ENCODE results near the gene CRTAC1. TPM values are rescaled to one million over a fixed set of nuclear protein-coding genes. Genes with fewer than 3 reads are reported as not detected.

Gene CRTAC1
- total and polyA plus RNA-seq, 9 of the 15 experiments (the other 6 are each of a cell fraction or from before 2014, with no cell fraction given) = not detected

DNA sequence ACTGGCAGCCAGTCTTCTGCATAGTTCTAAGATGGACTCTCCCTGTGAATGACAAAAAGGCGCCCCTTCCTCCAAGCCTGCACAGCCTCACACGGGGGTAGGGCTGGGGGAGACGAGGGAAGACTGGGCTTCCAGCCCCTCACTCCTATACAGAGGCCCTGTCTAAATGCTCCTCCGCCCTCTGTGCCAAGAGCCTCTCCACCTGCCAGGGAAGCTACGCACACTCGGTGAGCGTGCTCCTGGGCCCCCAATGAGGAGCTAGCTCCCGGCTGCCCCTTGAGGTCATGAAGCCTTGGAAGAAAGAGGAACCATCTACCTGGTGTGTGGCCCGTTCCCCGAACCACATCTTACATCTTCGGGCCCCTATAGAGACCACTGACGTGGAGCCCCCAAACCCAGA, 54.8 kb downstream of the CRTAC1 start (continued):
- TF ChIP-seq, protein P1, sequence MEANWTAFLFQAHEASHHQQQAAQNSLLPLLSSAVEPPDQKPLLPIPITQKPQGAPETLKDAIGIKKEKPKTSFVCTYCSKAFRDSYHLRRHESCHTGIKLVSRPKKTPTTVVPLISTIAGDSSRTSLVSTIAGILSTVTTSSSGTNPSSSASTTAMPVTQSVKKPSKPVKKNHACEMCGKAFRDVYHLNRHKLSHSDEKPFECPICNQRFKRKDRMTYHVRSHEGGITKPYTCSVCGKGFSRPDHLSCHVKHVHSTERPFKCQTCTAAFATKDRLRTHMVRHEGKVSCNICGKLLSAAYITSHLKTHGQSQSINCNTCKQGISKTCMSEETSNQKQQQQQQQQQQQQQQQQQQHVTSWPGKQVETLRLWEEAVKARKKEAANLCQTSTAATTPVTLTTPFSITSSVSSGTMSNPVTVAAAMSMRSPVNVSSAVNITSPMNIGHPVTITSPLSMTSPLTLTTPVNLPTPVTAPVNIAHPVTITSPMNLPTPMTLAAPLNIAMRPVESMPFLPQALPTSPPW (CRISPR knock-in tag; IDR thresholded peaks at IDR 0.05) = no peak
- no peak for TF ChIP-seq ILF3 (IDR thresholded peaks at IDR 0.05; ENCODE audit: borderline replicate concordance)
- no peak for TF ChIP-seq SNRNP70 (optimal IDR thresholded peaks at IDR 0.05; ENCODE audit: low read depth, low read length)
- no peak for TF ChIP-seq DACH1 (IDR thresholded peaks at IDR 0.05; ENCODE audit: partially characterized antibody)
- TF ChIP-seq, protein P2, sequence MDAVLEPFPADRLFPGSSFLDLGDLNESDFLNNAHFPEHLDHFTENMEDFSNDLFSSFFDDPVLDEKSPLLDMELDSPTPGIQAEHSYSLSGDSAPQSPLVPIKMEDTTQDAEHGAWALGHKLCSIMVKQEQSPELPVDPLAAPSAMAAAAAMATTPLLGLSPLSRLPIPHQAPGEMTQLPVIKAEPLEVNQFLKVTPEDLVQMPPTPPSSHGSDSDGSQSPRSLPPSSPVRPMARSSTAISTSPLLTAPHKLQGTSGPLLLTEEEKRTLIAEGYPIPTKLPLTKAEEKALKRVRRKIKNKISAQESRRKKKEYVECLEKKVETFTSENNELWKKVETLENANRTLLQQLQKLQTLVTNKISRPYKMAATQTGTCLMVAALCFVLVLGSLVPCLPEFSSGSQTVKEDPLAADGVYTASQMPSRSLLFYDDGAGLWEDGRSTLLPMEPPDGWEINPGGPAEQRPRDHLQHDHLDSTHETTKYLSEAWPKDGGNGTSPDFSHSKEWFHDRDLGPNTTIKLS (IDR thresholded peaks at IDR 0.05; ENCODE audit: borderline replicate concordance, low read depth) = no peak
- no peak for TF ChIP-seq BDP1 (IDR thresholded peaks at IDR 0.05; ENCODE audit: insufficient read depth, insufficient read length)
- TF ChIP-seq, protein P3, sequence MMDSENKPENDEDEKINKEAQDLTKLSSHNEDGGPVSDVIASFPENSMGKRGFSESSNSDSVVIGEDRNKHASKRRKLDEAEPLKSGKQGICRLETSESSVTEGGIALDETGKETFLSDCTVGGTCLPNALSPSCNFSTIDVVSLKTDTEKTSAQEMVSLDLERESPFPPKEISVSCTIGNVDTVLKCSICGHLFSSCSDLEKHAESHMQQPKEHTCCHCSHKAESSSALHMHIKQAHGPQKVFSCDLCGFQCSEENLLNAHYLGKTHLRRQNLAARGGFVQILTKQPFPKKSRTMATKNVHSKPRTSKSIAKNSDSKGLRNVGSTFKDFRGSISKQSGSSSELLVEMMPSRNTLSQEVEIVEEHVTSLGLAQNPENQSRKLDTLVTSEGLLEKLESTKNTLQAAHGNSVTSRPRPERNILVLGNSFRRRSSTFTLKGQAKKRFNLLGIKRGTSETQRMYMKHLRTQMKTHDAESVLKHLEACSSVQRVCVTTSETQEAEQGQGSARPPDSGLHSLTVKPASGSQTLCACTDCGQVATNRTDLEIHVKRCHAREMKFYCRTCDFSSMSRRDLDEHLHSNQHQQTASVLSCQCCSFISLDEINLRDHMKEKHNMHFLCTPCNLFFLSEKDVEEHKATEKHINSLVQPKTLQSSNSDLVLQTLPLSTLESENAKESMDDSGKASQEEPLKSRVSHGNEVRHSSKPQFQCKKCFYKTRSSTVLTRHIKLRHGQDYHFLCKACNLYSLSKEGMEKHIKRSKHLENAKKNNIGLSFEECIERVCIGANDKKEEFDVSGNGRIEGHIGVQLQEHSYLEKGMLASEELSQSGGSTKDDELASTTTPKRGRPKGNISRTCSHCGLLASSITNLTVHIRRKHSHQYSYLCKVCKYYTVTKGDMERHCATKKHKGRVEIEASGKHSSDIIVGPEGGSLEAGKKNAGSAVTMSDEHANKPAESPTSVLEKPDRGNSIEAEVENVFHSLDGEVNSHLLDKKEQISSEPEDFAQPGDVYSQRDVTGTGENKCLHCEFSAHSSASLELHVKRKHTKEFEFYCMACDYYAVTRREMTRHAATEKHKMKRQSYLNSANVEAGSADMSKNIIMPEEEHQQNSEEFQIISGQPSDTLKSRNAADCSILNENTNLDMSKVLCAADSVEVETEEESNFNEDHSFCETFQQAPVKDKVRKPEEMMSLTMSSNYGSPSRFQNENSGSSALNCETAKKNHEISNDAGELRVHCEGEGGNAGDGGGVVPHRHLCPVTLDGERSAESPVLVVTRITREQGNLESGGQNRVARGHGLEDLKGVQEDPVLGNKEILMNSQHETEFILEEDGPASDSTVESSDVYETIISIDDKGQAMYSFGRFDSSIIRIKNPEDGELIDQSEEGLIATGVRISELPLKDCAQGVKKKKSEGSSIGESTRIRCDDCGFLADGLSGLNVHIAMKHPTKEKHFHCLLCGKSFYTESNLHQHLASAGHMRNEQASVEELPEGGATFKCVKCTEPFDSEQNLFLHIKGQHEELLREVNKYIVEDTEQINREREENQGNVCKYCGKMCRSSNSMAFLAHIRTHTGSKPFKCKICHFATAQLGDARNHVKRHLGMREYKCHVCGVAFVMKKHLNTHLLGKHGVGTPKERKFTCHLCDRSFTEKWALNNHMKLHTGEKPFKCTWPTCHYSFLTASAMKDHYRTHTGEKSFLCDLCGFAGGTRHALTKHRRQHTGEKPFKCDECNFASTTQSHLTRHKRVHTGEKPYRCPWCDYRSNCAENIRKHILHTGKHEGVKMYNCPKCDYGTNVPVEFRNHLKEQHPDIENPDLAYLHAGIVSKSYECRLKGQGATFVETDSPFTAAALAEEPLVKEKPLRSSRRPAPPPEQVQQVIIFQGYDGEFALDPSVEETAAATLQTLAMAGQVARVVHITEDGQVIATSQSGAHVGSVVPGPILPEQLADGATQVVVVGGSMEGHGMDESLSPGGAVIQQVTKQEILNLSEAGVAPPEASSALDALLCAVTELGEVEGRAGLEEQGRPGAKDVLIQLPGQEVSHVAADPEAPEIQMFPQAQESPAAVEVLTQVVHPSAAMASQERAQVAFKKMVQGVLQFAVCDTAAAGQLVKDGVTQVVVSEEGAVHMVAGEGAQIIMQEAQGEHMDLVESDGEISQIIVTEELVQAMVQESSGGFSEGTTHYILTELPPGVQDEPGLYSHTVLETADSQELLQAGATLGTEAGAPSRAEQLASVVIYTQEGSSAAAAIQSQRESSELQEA (IDR thresholded peaks at IDR 0.05; ENCODE audit: low read depth) = no peak
- TF ChIP-seq ETV5 (CRISPR knock-in tag; IDR thresholded peaks at IDR 0.05; ENCODE audit: low read depth) = no peak
- TF ChIP-seq KLF10 (CRISPR knock-in tag; IDR thresholded peaks at IDR 0.05) = no peak
- no peak for TF ChIP-seq NR2C1 (IDR thresholded peaks at IDR 0.05)
- no peak for TF ChIP-seq NR2C1 (tag; IDR thresholded peaks at IDR 0.05)
- TF ChIP-seq CXXC5 (CRISPR knock-in tag; IDR thresholded peaks at IDR 0.05) = no peak
- TF ChIP-seq NFATC3 (IDR thresholded peaks at IDR 0.05) = no peak
- no peak for TF ChIP-seq NFE2 (IDR thresholded peaks at IDR 0.05; ENCODE audit: low read depth)
- TF ChIP-seq NFE2L1 (tag; IDR thresholded peaks at IDR 0.05; ENCODE audit: borderline replicate concordance, low read depth) = no peak
